Thyroid gland (tissue), 4 donors: Measurements from ENCODE around the gene PINK1. TPM values are rescaled to one million over a fixed set of nuclear protein-coding genes. Genes with fewer than 3 reads are reported as not detected.

Experiments
- DNase-seq, 2 donors: peaks; one replicate each; pipeline ENCODE4 v3.0.0-alpha.2; 2019
- H3K27ac ChIP-seq, 3 donors: fragments of 200-600 bp; sonication (generic); 1 replicate in 2 of 3; 2 replicates in 1 of 3; pipeline ENCODE4 v1.5.1; 2016 to 2019; ENCODE audit warnings: mild to moderate bottlenecking in 1 of 3, moderate library complexity in 1 of 3
- H3K27me3 ChIP-seq: fragments of 200-600 bp; sonication (generic); one replicate; pipeline ENCODE4 v1.5.1; 2019
- H3K36me3 ChIP-seq, 2 donors: fragments of 200-600 bp; sonication (generic); one replicate each; pipeline ENCODE4 v1.5.1; 2016 to 2019
- H3K4me1 ChIP-seq, 2 donors: fragments of 200-600 bp; sonication (generic); one replicate each; pipeline ENCODE4 v1.5.1; 2017 to 2019
- H3K4me3 ChIP-seq, 3 donors: fragments of 200-600 bp; sonication (generic); replicated peaks in 1 of 3; 1 replicate in 2 of 3; 2 replicates in 1 of 3; pipeline ENCODE4 v1.5.1; 2016; ENCODE audit warnings: mild to moderate bottlenecking in 1 of 3
- H3K9me3 ChIP-seq: fragments of 200-600 bp; sonication (generic); one replicate; pipeline ENCODE4 v1.5.1; 2017
- CTCF ChIP-seq, 6 experiments: fragments of 200-600 bp in 3 of 6; fragments of 450-650 bp in 3 of 6; sonication (generic) in 3 of 6; IDR thresholded peaks; one replicate each; pipeline ENCODE4 v1.5.1; 2016 to 2019; ENCODE audit warnings: antibody characterized with exemption in 6 of 6, mild to moderate bottlenecking in 2 of 6, inconsistent platforms in 1 of 6, moderate library complexity in 1 of 6
- POLR2A ChIP-seq, 2 donors: fragments of 450-650 bp; IDR thresholded peaks; one replicate each; pipeline ENCODE4 v1.6.1; 2017; ENCODE audit warnings: antibody characterized with exemption in 2 of 2, mild to moderate bottlenecking in 2 of 2, moderate library complexity in 1 of 2
- WGBS, 2 donors: methylation state at CpG; one replicate each; pipeline ENCODE4 v1.1.5; 2017; 5-methylcytosine and 5-hydroxymethylcytosine counted together
- intact Hi-C: fragments of 100-400 bp; cut with DNase I; formaldehyde crosslinking; loops from one replicate; pipeline ENCODE4 v1.15.1; 2023
- total RNA-seq, 4 donors: library from RNA; depleted of rRNA; stranded (reverse); fragments of >200 nt; gene quantifications; one replicate each; pipeline ENCODE4 v1.2.3, GENCODE V29; 2016

The PINK1 gene
- total RNA-seq = 100 to 1,000 TPM; 144 to 171 (median 151) TPM

DNA sequence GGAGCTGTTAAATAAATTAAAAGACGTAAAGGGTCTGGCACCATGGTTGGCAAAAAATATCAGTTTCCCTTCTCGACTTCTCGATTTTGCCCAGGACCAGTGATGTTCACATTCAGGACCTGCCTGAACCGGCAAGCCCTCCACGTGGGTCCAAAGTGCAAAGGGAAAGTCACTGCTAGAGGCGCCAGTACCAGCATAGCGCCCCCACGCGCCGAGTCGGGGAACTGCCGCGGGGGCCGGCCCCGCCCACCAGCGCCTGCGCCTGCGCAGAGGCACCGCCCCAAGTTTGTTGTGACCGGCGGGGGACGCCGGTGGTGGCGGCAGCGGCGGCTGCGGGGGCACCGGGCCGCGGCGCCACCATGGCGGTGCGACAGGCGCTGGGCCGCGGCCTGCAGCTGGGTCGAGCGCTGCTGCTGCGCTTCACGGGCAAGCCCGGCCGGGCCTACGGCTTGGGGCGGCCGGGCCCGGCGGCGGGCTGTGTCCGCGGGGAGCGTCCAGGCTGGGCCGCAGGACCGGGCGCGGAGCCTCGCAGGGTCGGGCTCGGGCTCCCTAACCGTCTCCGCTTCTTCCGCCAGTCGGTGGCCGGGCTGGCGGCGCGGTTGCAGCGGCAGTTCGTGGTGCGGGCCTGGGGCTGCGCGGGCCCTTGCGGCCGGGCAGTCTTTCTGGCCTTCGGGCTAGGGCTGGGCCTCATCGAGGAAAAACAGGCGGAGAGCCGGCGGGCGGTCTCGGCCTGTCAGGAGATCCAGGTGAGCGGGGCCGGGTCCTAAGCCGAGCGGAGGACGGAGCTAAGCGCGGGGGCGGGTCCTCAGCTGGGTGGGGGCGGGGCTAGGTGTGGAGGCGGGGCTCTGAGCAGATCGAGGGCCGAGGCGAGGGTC is at the start of gene PINK1:
TSS of gene PINK1 (plus strand) at position 269 of the 875 bp plus-strand sequence. CDS start at position 360, 91 bp downstream.
- WGBS, 2 donors = 4 to 27% methylated on average over 5 to 23 of the region's 93 CpGs
- peak; percentile 85 for DNase-seq
- TF ChIP-seq POLR2A (IDR thresholded peaks at IDR 0.05) (peak; percentile 82 to 94), CTCF (IDR thresholded peaks at IDR 0.05) (peak; percentile 79 to 100 (median 99))
- Histone ChIP-seq H3K27ac (peak within 1 kb of the TSS; percentile 75 to 96 (median 89)), H3K4me3 (peak within 1 kb of the TSS; percentile 93 to 97 (median 96)), H3K27me3 (no peaks in the 10 kb centered on the region), H3K9me3 (no peaks in the 10 kb centered on the region), H3K4me1 (peaks cover 10 to 11% of the 10 kb centered on the region in 2 donors), H3K36me3 (peaks cover 9 to 12% of the 10 kb centered on the region in 2 donors)
- intact Hi-C loops = no loop called here

GRCh38 chr1:20584890-20585289 is 48.4 kb upstream of the PINK1 start:
- H3K4me3 ChIP-seq = no peak overlapping the region
- no peaks in the 10 kb centered on the region for H3K27me3 ChIP-seq
- intact Hi-C loops = no loop called here
- no peaks in the 10 kb centered on the region for H3K4me1 ChIP-seq
- no peaks in the 10 kb centered on the region for H3K36me3 ChIP-seq
- peak in 1 of 2 donors; percentile 10 for DNase-seq
- H3K9me3 ChIP-seq = no peaks in the 10 kb centered on the region
- TF ChIP-seq POLR2A (IDR thresholded peaks at IDR 0.05) (no peak), CTCF (IDR thresholded peaks at IDR 0.05) (no peak)
- WGBS, 2 donors = 61 to 62% methylated on average over 2 of the region's 2 CpGs
- no peak overlapping the region for H3K27ac ChIP-seq

GRCh38 chr1:20586953-20587660 is 46.2 kb upstream of the PINK1 start:
- intact Hi-C loops = no loop called here
- no peaks in the 10 kb centered on the region for H3K36me3 ChIP-seq
- peak overlapping the region in 1 of 3 donors; percentile 24 for H3K27ac ChIP-seq
- TF ChIP-seq POLR2A (IDR thresholded peaks at IDR 0.05) = no peak
- TF ChIP-seq CTCF (IDR thresholded peaks at IDR 0.05) = no peak
- no peaks in the 10 kb centered on the region for H3K4me1 ChIP-seq
- DNase-seq = no peak
- WGBS, 2 donors = 62 to 74% methylated on average over 8 to 9 of the region's 10 CpGs
- H3K4me3 ChIP-seq = no peak overlapping the region
- H3K27me3 ChIP-seq = no peaks in the 10 kb centered on the region
- H3K9me3 ChIP-seq = no peaks in the 10 kb centered on the region

GRCh38 chr1:20587661-20588053 is 45.6 kb upstream of the PINK1 start:
- H3K4me3 ChIP-seq = no peak overlapping the region
- WGBS, 2 donors = 66 to 82% methylated on average over 2 of the region's 2 CpGs
- no peaks in the 10 kb centered on the region for H3K27me3 ChIP-seq
- no peaks in the 10 kb centered on the region for H3K9me3 ChIP-seq
- intact Hi-C loops = no loop called here
- no peak for TF ChIP-seq CTCF (IDR thresholded peaks at IDR 0.05)
- peak in 1 of 2 donors; percentile 2 for DNase-seq
- peak overlapping the region in 1 of 3 donors; percentile 24 for H3K27ac ChIP-seq
- no peaks in the 10 kb centered on the region for H3K4me1 ChIP-seq
- H3K36me3 ChIP-seq = no peaks in the 10 kb centered on the region
